ENCODE data around the gene GARIN3.
"Not testable (repeated sequence)": the region's sequence is repeated elsewhere in the genome, so short reads cannot be mapped to it uniquely, and the experiment has no call there.

The GARIN3 gene

GRCh38 chr5:157166214-157167213 lies at the start of gene GARIN3:
GARIN3 (minus strand) TSS chr5:157166264; CDS start chr5:157166168, 96 bp downstream.
- DNase-seq: no peak

GRCh38 chr5:157215514-157216167 lies 49.6 kb upstream of the GARIN3 start:
- DNase-seq: no peak

GRCh38 chr5:157214861-157215513 lies 48.9 kb upstream of the GARIN3 start:
- no peak for DNase-seq

GRCh38 chr5:157214415-157214814 lies 48.4 kb upstream of the GARIN3 start:
- no peak for DNase-seq

GRCh38 chr5:157213527-157214243 lies 47.6 kb upstream of the GARIN3 start:
- no peak for DNase-seq

- DNase-seq: no peak
These were observed 46.2 kb upstream of the GARIN3 start for GRCh38 chr5:157212307-157212706.

GRCh38 chr5:157210652-157211051 lies 44.6 kb upstream of the GARIN3 start:
- DNase-seq: not testable (repeated sequence)

GRCh38 chr5:157205708-157206107 lies 39.6 kb upstream of the GARIN3 start:
- no peak for DNase-seq

- no peak for DNase-seq
These were observed 38.7 kb upstream of the GARIN3 start for GRCh38 chr5:157204765-157205164.

GRCh38 chr5:157203417-157203816 lies 37.4 kb upstream of the GARIN3 start:
- DNase-seq: no peak

- no peak for DNase-seq
These were observed 35.8 kb upstream of the GARIN3 start for GRCh38 chr5:157201857-157202256.

GRCh38 chr5:157198277-157198986 lies 32.4 kb upstream of the GARIN3 start:
- no peak for DNase-seq

- no peak for DNase-seq
These were observed 31.0 kb upstream of the GARIN3 start for GRCh38 chr5:157197086-157197485.

GRCh38 chr5:157196045-157196444 lies 30.0 kb upstream of the GARIN3 start:
- DNase-seq: no peak

- no peak for DNase-seq
These were observed 27.8 kb upstream of the GARIN3 start for GRCh38 chr5:157193699-157194424.

- DNase-seq: no peak
These were observed 23.2 kb upstream of the GARIN3 start for GRCh38 chr5:157189223-157189622.

GRCh38 chr5:157188270-157188669 lies 22.2 kb upstream of the GARIN3 start:
- DNase-seq: no peak

GRCh38 chr5:157187046-157187754 lies 21.1 kb upstream of the GARIN3 start:
- DNase-seq: no peak

GRCh38 chr5:157186309-157187045 lies 20.4 kb upstream of the GARIN3 start:
- DNase-seq: no peak

GRCh38 chr5:157185122-157185521 lies 19.1 kb upstream of the GARIN3 start:
- not testable (repeated sequence) for DNase-seq
